Right ventricle myocardium superior (tissue), 1 donor: Measurements from ENCODE around the gene ARHGEF26. TPM values are rescaled to one million over a fixed set of nuclear protein-coding genes. Genes with fewer than 3 reads are reported as not detected.

Experiments
- ATAC-seq: fragments of 200-7000 bp; cut with Tn5 transposase; one replicate; pipeline ENCODE4 v1.9.1; 2020; ENCODE audit warnings: mild to moderate bottlenecking; ENCODE audit not compliant: poor library complexity
- DNase-seq: peaks from one replicate; pipeline ENCODE4 v3.0.0-alpha.2; 2020
- intact Hi-C: fragments of 100-400 bp; cut with DNase I; formaldehyde crosslinking; loops from one replicate; pipeline ENCODE4 v1.11.2; 2022
- total RNA-seq: library from RNA; stranded (reverse); fragmentation: NEBNext Ultra II Directional; extraction: Animal tissue kit (Norgen Biotek cat#: 25700); gene quantifications from one replicate; pipeline ENCODE4 v1.2.1, GENCODE V29; 2021
- donor health status: DM: no; HTN: yes; CAD: no; lungs with severe emphysema.

Gene ARHGEF26
- total RNA-seq, 1 donor from 2014 or later: 0.97 TPM

- DNase-seq (no peak), ATAC-seq (no peak)
- intact Hi-C loops: no loop called here
Observed at GRCh38 chr3:154285221-154285620, 164.0 kb downstream of the ARHGEF26 start.

- DNase-seq: no peak
- intact Hi-C loops: no loop called here
- ATAC-seq: no peak
Observed at GRCh38 chr3:154290187-154290586, 169.0 kb downstream of the ARHGEF26 start.

- ATAC-seq (no peak), DNase-seq (no peak)
- intact Hi-C loops: no loop called here
Observed at GRCh38 chr3:154294016-154294415, 172.8 kb downstream of the ARHGEF26 start.

- intact Hi-C loops: no loop called here
- no peak for DNase-seq
- no peak for ATAC-seq
Observed at GRCh38 chr3:154301561-154301960, 180.4 kb downstream of the ARHGEF26 start.

- ATAC-seq (no peak), DNase-seq (no peak)
- intact Hi-C loops: no loop called here
Observed at GRCh38 chr3:154304116-154304786, 183.1 kb downstream of the ARHGEF26 start.

GRCh38 chr3:154304936-154305335 is 183.7 kb downstream of the ARHGEF26 start:
- no peak for ATAC-seq
- intact Hi-C loops: no loop called here
- DNase-seq: no peak

- ATAC-seq (no peak), DNase-seq (no peak)
- intact Hi-C loops: no loop called here
Observed at GRCh38 chr3:154307363-154307762, 186.2 kb downstream of the ARHGEF26 start.

Other genes with a start within 250 kb of the ARHGEF26 start
- gene DHX36, start 203.1 kb downstream of the ARHGEF26 start, total RNA-seq: 26.0 TPM